Measurements from ENCODE around the gene BORCS5. TPM values are rescaled to one million over a fixed set of nuclear protein-coding genes. Genes with fewer than 3 reads are reported as not detected.
A peak's percentile ranks its signal among the peaks of the same experiment; 100 is the strongest.
"Not testable (repeated sequence)": the region's sequence is repeated elsewhere in the genome, so short reads cannot be mapped to it uniquely, and the experiment has no call there.

BORCS5 gene
- total and polyA plus RNA-seq, 7 donors: 4.3 to 13.3 (median 11.0) TPM

GRCh38 chr12:12338527-12339168, 18.2 kb upstream of the BORCS5 start:
- no peaks in the 10 kb centered on the region for H3K27me3 ChIP-seq (ENCODE audit: insufficient read depth in 3 of 3, low read length in 2 of 3)
- no peak for DNase-seq
- intact Hi-C loops (cut with DNase I): loop anchor here (5.0 to 10.0 kb wide), 2 partner anchors 181 to 754 kb away; no protein-coding TSS in a partner anchor
- H3K27ac ChIP-seq: peak overlapping the region; percentile 5
- no peak for TF ChIP-seq CTCF (IDR thresholded peaks at IDR 0.05)
- no peak for ATAC-seq
- H3K4me1 ChIP-seq: no peaks in the 10 kb centered on the region
- no peaks in the 10 kb centered on the region for H3K36me3 ChIP-seq (ENCODE audit: insufficient read depth in 1 of 2, low read depth in 1 of 2)
- WGBS, 3 donors: 74 to 80% (median 79%) methylated on average over 8 of the region's 8 CpGs
- H3K4me3 ChIP-seq: no peak overlapping the region
- no peaks in the 10 kb centered on the region for H3K9me3 ChIP-seq

- Histone ChIP-seq H3K27ac (peak within 1 kb of the TSS; percentile 50), H3K4me1 (no peaks in the 10 kb centered on the region), H3K36me3 (ENCODE audit: insufficient read depth in 1 of 2, low read depth in 1 of 2) (no peaks in the 10 kb centered on the region), H3K27me3 (ENCODE audit: insufficient read depth in 3 of 3, low read length in 2 of 3) (no peaks in the 10 kb centered on the region), H3K4me3 (peak within 1 kb of the TSS; percentile 75), H3K9me3 (no peaks in the 10 kb centered on the region)
- intact Hi-C loops (cut with DNase I): loop anchor here in 1 of 2 donors (10.0 kb wide), 1 partner anchor 365 kb away; the partner anchor contains the start of gene CDKN1B
- peak; percentile 34 for TF ChIP-seq CTCF (IDR thresholded peaks at IDR 0.05)
- 1 to 2% (median 1%) methylated on average over 58 to 68 of the region's 68 CpGs for WGBS, 3 donors
- DNase-seq (peak; percentile 60 to 75), ATAC-seq (peak; percentile 65 to 82 (median 68))
Observed at GRCh38 chr12:12349711-12350665, 6.9 kb upstream of the BORCS5 start, which contains the start of gene MANSC1. MANSC1 (minus strand) TSS chr12:12350242; CDS start chr12:12343314, 6,928 bp downstream.

- Histone ChIP-seq H3K27me3 (ENCODE audit: insufficient read depth in 3 of 3, low read length in 2 of 3) (no peaks in the 10 kb centered on the region), H3K27ac (no peak overlapping the region), H3K36me3 (ENCODE audit: insufficient read depth in 1 of 2, low read depth in 1 of 2) (no peaks in the 10 kb centered on the region), H3K4me3 (peak overlapping the region; percentile 75), H3K4me1 (no peaks in the 10 kb centered on the region), H3K9me3 (no peaks in the 10 kb centered on the region)
- ATAC-seq (no peak), DNase-seq (no peak)
- no peak for TF ChIP-seq CTCF (IDR thresholded peaks at IDR 0.05)
- intact Hi-C loops (cut with DNase I): loop anchor here in 1 of 2 donors (10.0 kb wide), 1 partner anchor 364 kb away; the partner anchor contains the start of gene CDKN1B
- 87 to 92% (median 91%) methylated on average over 3 of the region's 3 CpGs for WGBS, 3 donors
Observed at GRCh38 chr12:12350868-12351463, 5.9 kb upstream of the BORCS5 start.

- H3K27ac ChIP-seq; DNase-seq; H3K4me3 ChIP-seq; H3K27me3 ChIP-seq (ENCODE audit: insufficient read depth in 3 of 3, low read length in 2 of 3); H3K9me3 ChIP-seq; H3K4me1 ChIP-seq; H3K36me3 ChIP-seq (ENCODE audit: insufficient read depth in 1 of 2, low read depth in 1 of 2); ATAC-seq: not testable (repeated sequence)
- 93% methylated on average over 19 of the region's 19 CpGs for WGBS, 3 donors
- intact Hi-C loops (cut with DNase I): loop anchor here in 1 of 2 donors (10.0 kb wide), 1 partner anchor 363 kb away; the partner anchor contains the start of gene CDKN1B
Observed at GRCh38 chr12:12351468-12352185, 5.3 kb upstream of the BORCS5 start.

All from psoas muscle (tissue), 8 donors.